Nephron progenitor cell (in vitro differentiated cells): ENCODE data around the gene NME4.
"Not testable (repeated sequence)": the region's sequence is repeated elsewhere in the genome, so short reads cannot be mapped to it uniquely, and the experiment has no call there.

Source experiments
- DNase-seq: peaks from one replicate; pipeline ENCODE4 v3.0.0; 2021
- H3K27ac Mint-ChIP-seq: 2 replicates; pipeline ENCODE4 v1.8.0; 2021; ENCODE audit warnings: mild to moderate bottlenecking, moderate library complexity, mixed read lengths
- H3K27me3 Mint-ChIP-seq: 2 replicates; pipeline ENCODE4 v1.8.0; 2021; ENCODE audit warnings: mild to moderate bottlenecking, low read depth, mixed read lengths; ENCODE audit not compliant: poor library complexity
- H3K36me3 Mint-ChIP-seq: 2 replicates; pipeline ENCODE4 v1.8.0; 2021; ENCODE audit warnings: low read depth, mixed read lengths
- H3K4me1 Mint-ChIP-seq: 2 replicates; pipeline ENCODE4 v1.8.0; 2021; ENCODE audit warnings: mixed read lengths
- H3K4me3 Mint-ChIP-seq: 2 replicates; pipeline ENCODE4 v1.8.0; 2021; ENCODE audit warnings: mild to moderate bottlenecking, moderate library complexity, mixed read lengths
- H3K9me3 Mint-ChIP-seq: 2 replicates; pipeline ENCODE4 v1.8.0; 2021; ENCODE audit warnings: mild to moderate bottlenecking, moderate library complexity, mixed read lengths
- TF ChIP-seq, protein P1 (sequence below): fragments of 200-600 bp; sonication (generic); IDR thresholded peaks from 2 replicates; pipeline ENCODE4 v1.5.0; 2021; ENCODE audit warnings: antibody characterized with exemption

Gene NME4

DNA sequence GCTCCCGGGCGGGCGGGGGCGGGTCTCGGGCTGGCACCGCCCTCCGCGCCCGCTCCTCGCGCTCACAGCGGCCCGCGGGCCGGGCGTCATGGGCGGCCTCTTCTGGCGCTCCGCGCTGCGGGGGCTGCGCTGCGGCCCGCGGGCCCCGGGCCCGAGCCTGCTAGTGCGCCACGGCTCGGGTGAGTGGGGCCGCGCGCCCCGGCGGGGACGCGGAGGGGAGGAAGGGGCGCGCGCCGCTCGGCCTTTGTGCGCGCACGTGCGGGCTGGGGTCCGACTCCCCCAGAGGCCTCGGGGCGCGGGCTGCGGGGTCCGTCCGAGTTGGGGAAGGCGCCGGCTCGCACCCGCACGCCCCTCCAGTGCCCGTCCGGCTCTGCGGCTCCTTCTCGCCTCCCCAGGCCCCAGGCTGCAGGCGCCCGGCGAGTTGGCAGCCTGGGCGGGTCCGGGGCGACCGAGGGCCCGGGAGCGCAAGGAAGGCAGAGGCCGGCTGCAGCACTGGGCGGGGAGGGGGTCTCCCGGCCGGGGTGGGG lies at the start of gene NME4:
NME4 (plus strand) TSS at position 65 of the 527 bp plus-strand sequence; CDS start at position 89, 24 bp downstream.
- Mint-ChIP-seq H3K27ac (peak within 1 kb of the TSS; percentile 97), H3K27me3 (peaks cover 7% of the 10 kb centered on the region), H3K36me3 (peaks cover 4% of the 10 kb centered on the region), H3K4me1 (peaks cover 31% of the 10 kb centered on the region), H3K4me3 (peak within 1 kb of the TSS; percentile 94), H3K9me3 (peaks cover 4% of the 10 kb centered on the region)
- TF ChIP-seq, protein P1, sequence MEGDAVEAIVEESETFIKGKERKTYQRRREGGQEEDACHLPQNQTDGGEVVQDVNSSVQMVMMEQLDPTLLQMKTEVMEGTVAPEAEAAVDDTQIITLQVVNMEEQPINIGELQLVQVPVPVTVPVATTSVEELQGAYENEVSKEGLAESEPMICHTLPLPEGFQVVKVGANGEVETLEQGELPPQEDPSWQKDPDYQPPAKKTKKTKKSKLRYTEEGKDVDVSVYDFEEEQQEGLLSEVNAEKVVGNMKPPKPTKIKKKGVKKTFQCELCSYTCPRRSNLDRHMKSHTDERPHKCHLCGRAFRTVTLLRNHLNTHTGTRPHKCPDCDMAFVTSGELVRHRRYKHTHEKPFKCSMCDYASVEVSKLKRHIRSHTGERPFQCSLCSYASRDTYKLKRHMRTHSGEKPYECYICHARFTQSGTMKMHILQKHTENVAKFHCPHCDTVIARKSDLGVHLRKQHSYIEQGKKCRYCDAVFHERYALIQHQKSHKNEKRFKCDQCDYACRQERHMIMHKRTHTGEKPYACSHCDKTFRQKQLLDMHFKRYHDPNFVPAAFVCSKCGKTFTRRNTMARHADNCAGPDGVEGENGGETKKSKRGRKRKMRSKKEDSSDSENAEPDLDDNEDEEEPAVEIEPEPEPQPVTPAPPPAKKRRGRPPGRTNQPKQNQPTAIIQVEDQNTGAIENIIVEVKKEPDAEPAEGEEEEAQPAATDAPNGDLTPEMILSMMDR: no peak
- DNase-seq: peak; percentile 59

DNA sequence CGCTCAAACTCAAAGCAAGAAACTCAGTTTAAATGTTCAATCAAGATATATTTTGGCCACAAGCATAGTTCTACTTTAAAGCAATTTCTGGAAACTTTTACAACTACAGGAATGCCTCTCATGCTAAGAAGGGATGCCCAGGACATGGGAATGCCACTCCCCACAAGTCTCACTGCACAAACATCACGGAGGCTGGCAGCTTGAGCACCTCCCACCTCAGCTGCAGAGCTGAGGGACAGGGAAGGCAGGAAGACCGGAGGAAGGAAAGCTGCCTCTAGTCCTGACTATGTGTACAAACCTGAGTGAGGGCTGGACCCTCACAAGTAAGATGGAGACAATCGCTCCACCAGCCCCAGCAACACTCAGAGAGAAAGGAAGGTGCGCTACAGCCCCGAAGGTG lies 49.8 kb upstream of the NME4 start:
- Mint-ChIP-seq H3K27me3 (no peaks in the 10 kb centered on the region), H3K4me3 (no peak overlapping the region), H3K9me3 (peaks cover 18% of the 10 kb centered on the region), H3K36me3 (peaks cover 58% of the 10 kb centered on the region), H3K27ac (peak overlapping the region; percentile 15), H3K4me1 (peaks cover 52% of the 10 kb centered on the region)
- TF ChIP-seq, protein P1: no peak
- no peak for DNase-seq

DNA sequence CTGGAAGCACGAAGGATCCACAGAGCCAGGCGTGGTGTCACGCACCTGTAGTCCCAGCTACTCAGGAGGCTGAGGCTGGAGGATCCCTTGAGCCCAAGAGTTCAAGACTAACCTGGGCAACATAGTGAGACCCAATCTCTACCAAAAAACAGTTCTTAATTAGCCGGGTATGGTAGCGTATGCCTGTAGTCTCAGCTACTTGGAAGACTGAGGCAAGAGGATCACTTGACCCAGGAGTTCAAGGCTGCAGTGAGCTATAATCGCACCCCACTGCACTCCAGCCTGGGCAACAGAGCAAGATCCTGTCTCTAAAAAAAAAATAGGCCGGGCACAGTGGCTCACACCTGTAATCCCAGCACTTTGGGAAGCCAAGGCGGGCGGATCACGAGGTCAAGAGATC lies 48.5 kb upstream of the NME4 start:
- Mint-ChIP-seq H3K9me3 (peaks cover 15% of the 10 kb centered on the region), H3K36me3 (peaks cover 47% of the 10 kb centered on the region), H3K4me1 (peaks cover 43% of the 10 kb centered on the region), H3K27ac (peak overlapping the region; percentile 57)
- not testable (repeated sequence) for H3K27me3 Mint-ChIP-seq, H3K4me3 Mint-ChIP-seq, DNase-seq

DNA sequence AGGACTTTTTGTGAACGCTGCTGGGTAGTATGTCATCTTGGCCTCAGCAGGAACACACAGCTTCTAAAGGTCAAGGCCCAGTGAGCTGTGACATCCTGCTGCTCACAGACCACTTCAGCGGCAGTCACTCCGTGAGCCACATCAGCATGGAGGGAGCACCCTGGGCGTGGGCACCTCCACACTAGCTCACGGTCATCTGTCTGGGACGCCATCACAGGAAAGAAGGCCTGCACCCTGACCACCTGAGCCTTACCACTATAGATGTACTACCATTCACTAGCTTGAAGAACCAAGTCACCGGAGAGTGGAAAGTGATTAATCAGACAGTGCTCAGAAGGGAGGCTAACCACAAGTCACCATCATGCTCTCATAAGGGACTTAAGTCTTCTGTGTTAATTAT lies 47.8 kb upstream of the NME4 start:
- peaks cover 15% of the 10 kb centered on the region for H3K9me3 Mint-ChIP-seq
- H3K36me3 Mint-ChIP-seq: peaks cover 40% of the 10 kb centered on the region
- DNase-seq: no peak
- TF ChIP-seq, protein P1: no peak
- peaks cover 3% of the 10 kb centered on the region for H3K27me3 Mint-ChIP-seq
- H3K4me3 Mint-ChIP-seq: peak overlapping the region; percentile 50
- H3K27ac Mint-ChIP-seq: peak overlapping the region; percentile 89
- peaks cover 47% of the 10 kb centered on the region for H3K4me1 Mint-ChIP-seq

DNA sequence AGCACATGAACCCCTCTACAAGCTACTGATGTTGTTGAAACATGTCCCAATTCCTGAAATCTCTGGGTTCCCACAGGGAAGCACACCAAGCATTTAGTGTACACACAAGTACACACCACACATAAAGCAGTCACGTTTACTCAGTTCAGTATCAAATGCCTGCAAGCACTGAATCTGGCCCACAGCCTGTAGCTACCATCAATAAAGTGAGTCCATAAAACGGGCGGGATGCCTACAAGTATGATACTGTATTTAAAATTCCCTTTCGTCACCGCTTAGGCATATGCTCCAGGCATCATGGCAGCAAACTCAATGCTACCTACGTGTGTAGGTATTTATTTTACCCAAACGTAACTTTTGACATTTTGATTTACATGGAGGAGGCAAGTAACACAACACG lies 46.8 kb upstream of the NME4 start:
- H3K27me3 Mint-ChIP-seq: peaks cover 6% of the 10 kb centered on the region
- peaks cover 32% of the 10 kb centered on the region for H3K36me3 Mint-ChIP-seq
- H3K9me3 Mint-ChIP-seq: peaks cover 9% of the 10 kb centered on the region
- H3K4me3 Mint-ChIP-seq: peak overlapping the region; percentile 89
- no peak overlapping the region for H3K27ac Mint-ChIP-seq
- peaks cover 50% of the 10 kb centered on the region for H3K4me1 Mint-ChIP-seq
- TF ChIP-seq, protein P1: no peak
- DNase-seq: no peak

DNA sequence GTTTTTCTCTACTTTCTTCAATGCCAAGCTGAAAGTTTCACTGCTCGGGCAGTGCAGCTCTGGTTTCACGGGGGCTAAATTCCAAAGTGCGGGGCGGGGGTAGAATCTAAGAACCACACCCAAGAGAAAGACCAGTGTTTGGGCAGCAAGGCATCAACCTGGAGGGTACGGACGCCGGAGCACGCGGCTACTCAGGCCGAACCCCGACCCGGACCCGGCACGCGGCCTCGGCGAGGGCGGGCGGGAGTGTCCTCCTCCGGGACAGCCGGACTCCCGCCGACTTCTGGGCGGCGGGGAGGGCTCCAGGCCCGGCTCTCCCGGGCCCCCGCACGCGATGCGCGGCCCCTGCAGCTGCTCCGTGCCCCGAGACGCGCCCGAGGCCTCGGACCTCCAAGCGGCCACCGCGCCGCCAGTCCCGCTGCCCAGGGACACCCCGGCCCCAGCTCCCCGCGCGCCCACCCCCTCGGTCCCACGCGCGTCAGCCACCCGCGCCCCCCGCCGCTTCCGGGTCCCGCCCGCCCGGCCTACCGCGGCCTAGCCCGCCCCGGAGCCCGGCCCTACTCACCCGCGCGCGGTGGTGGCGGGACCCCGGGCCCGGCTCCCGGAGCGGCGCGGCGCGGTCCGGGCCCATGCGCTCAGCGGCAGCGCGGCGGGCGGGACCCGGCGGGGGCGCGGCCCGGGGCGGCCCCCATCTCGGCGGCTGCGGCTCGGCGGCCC lies 45.0 kb upstream of the NME4 start:
- H3K9me3 Mint-ChIP-seq: no peaks in the 10 kb centered on the region
- peak overlapping the region; percentile 83 for H3K27ac Mint-ChIP-seq
- peak; percentile 54 for DNase-seq
- TF ChIP-seq, protein P1: no peak
- peaks cover 14% of the 10 kb centered on the region for H3K36me3 Mint-ChIP-seq
- H3K4me3 Mint-ChIP-seq: peak overlapping the region; percentile 89
- peaks cover 8% of the 10 kb centered on the region for H3K27me3 Mint-ChIP-seq
- peaks cover 55% of the 10 kb centered on the region for H3K4me1 Mint-ChIP-seq
